GM12801 (cell line): Measurements from ENCODE around the gene COL4A2.

Source experiments
- CTCF ChIP-seq: IDR thresholded peaks from one replicate; pipeline ENCODE4 v1.5.1; 2011; ENCODE audit warnings: control low read depth; ENCODE audit not compliant: insufficient read length; ENCODE audit errors: extremely low read depth

Gene COL4A2

GRCh38 chr13:110413676-110414040, 106.6 kb downstream of the COL4A2 start:
- no peak for TF ChIP-seq CTCF

- no peak for TF ChIP-seq CTCF
These were observed 107.2 kb downstream of the COL4A2 start for GRCh38 chr13:110414283-110414682.

DNA sequence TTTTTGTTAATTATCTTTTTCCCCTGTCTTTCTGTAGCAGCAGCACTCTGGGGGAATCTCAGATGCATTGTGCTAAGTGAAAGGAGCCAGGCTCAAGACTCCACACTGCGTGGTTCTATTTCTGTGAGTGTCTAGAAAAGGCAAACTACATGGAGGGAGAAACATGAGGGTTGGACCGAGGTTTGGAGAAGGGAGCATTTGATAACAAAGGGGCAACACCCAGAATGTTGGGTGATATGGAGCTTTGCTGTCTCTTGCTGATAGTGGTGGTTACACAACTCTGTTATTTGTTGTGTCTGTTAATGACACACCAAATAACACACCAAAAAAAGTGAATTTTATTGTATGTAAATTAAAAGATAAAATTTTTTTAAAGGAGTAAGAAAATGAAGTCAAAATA, 107.8 kb downstream of the COL4A2 start:
- no peak for TF ChIP-seq CTCF

GRCh38 chr13:110415669-110416068, 108.6 kb downstream of the COL4A2 start:
- TF ChIP-seq CTCF: no peak

GRCh38 chr13:110416131-110417025, 109.3 kb downstream of the COL4A2 start:
- no peak for TF ChIP-seq CTCF

DNA sequence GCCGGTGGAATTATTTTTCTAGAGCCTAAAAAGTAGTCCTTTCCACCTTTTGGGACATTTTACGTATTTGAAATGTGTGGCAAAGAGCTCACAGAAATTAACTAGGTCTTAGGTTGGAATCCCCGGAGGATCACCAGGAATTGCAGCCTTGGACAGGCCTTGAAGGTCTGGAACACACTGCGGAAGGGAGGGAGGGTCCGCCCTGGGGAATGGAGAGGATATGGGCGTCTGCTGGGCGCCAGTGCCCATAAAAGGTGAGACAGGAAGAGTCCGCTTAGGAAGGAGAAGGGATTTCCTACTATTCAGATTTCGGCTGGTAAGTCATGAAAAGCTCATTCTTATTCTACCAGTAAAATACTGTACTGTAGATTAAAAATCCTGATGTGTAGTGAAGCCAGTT, 111.9 kb downstream of the COL4A2 start:
- no peak for TF ChIP-seq CTCF

GRCh38 chr13:110419381-110419791, 112.3 kb downstream of the COL4A2 start:
- TF ChIP-seq CTCF: no peak

DNA sequence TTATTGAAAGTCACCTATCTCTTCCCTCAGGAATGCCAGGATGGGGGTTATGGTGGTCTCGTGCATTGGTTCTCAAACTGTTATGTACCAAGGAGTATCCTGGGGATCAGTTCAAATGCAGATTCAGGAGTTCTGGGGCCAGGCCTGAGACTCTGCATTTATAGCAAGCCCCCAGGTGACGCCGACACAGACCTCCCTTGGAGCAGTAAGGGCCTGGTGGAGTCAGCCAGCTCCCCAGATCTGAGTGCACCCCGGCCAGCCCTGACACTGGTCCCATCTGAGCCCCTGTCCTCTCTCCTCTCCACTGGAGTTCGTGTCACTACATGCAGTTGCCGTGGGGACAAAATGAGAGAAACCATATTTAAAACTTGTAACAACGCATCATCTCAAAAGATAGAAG, 112.9 kb downstream of the COL4A2 start:
- no peak for TF ChIP-seq CTCF
